GM12865 (cell line): ENCODE measurements around the gene SCTR.

Experiments used
- DNase-seq: peaks from one replicate; pipeline ENCODE4 v3.0.0; 2010; ENCODE audit warnings: low read depth
- H3K4me3 ChIP-seq: 2 replicates; pipeline ENCODE4 v1.5.1; 2011; ENCODE audit warnings: mild to moderate bottlenecking, low read depth, low read length, control low read depth
- CTCF ChIP-seq: IDR thresholded peaks from 2 replicates; pipeline ENCODE4 v1.5.1; 2011; ENCODE audit warnings: low read length, control low read depth, low read depth, inconsistent platforms; ENCODE audit not compliant: insufficient read depth; ENCODE audit errors: missing control alignments

The SCTR gene

GRCh38 chr2:119544075-119544938 is 20.0 kb upstream of the SCTR start, which contains the start of gene CFAP221:
Gene CFAP221, plus strand, starts transcription at chr2:119544449. Its CDS starts 1,683 bp downstream, at chr2:119546132.
- no peak within 1 kb of the TSS for H3K4me3 ChIP-seq
- peak; percentile 13 for DNase-seq
- no peak for TF ChIP-seq CTCF

GRCh38 chr2:119541476-119541875 is 17.2 kb upstream of the SCTR start:
- TF ChIP-seq CTCF, result no peak
- no peak for DNase-seq
- no peak overlapping the region for H3K4me3 ChIP-seq

GRCh38 chr2:119537792-119538191 is 13.5 kb upstream of the SCTR start:
- TF ChIP-seq CTCF, result no peak
- DNase-seq, result no peak
- H3K4me3 ChIP-seq, result no peak overlapping the region

- no peak for TF ChIP-seq CTCF
- H3K4me3 ChIP-seq, result no peak overlapping the region
- no peak for DNase-seq
Measured at GRCh38 chr2:119536707-119537106, 12.4 kb upstream of the SCTR start.

- no peak overlapping the region for H3K4me3 ChIP-seq
- no peak for TF ChIP-seq CTCF
- no peak for DNase-seq
Measured at GRCh38 chr2:119536211-119536610, 11.9 kb upstream of the SCTR start.

- no peak for TF ChIP-seq CTCF
- no peak overlapping the region for H3K4me3 ChIP-seq
- DNase-seq, result no peak
Measured at GRCh38 chr2:119533560-119533959, 9.3 kb upstream of the SCTR start.

- no peak for TF ChIP-seq CTCF
- DNase-seq, result no peak
- H3K4me3 ChIP-seq, result no peak overlapping the region
Measured at GRCh38 chr2:119531292-119531691, 7.0 kb upstream of the SCTR start.
